MCF 10A (cell line): Measurements from ENCODE around the gene TMEM170A. TPM values are rescaled to one million over a fixed set of nuclear protein-coding genes. Genes with fewer than 3 reads are reported as not detected.
"Not testable (repeated sequence)": the region's sequence is repeated elsewhere in the genome, so short reads cannot be mapped to it uniquely, and the experiment has no call there.

Experiments used
- BruUV-seq: library from RNA; stranded (reverse); fragments of 400-500 nt; replicated peaks from 2 replicates; lab custom pipeline; 2021; lab: Mats Ljungman, UMichigan
- CTCF ChIA-PET: fragments of 300-600 bp; sonication (Branson Sonifier 250); formaldehyde crosslinking; extraction: SDS; loops from one replicate; lab custom pipeline; 2021; ENCODE audit warnings: antibody characterized with exemption, inconsistent platforms; lab: Yijun Ruan, JAX
- POLR2A ChIA-PET: fragments of 300-600, 350-650 bp; sonication (Branson Sonifier 250); formaldehyde crosslinking; extraction: SDS; loops from one replicate; lab custom pipeline; 2020; ENCODE audit warnings: antibody characterized with exemption, inconsistent platforms; lab: Yijun Ruan, JAX
- DNase-seq: peaks from one replicate; pipeline ENCODE4 v3.0.0-alpha.2; 2018; ENCODE audit not compliant: unreplicated experiment
- H3K27ac Mint-ChIP-seq: one replicate; pipeline ENCODE4 v1.8.0; 2022; ENCODE audit warnings: mild to moderate bottlenecking, low read depth, mixed read lengths; ENCODE audit not compliant: unreplicated experiment
- H3K27me3 Mint-ChIP-seq: one replicate; pipeline ENCODE4 v1.8.0; 2022; ENCODE audit warnings: mixed read lengths; ENCODE audit not compliant: insufficient read depth, unreplicated experiment
- H3K36me3 Mint-ChIP-seq: one replicate; pipeline ENCODE4 v1.8.0; 2022; ENCODE audit warnings: mild to moderate bottlenecking, moderate library complexity, mixed read lengths; ENCODE audit not compliant: insufficient read depth, unreplicated experiment
- H3K4me1 Mint-ChIP-seq: one replicate; pipeline ENCODE4 v1.8.0; 2022; ENCODE audit warnings: mixed read lengths; ENCODE audit not compliant: insufficient read depth, unreplicated experiment
- H3K4me3 Mint-ChIP-seq: one replicate; pipeline ENCODE4 v1.8.0; 2022; ENCODE audit warnings: mild to moderate bottlenecking, moderate library complexity, mixed read lengths; ENCODE audit not compliant: unreplicated experiment
- H3K9me3 Mint-ChIP-seq: one replicate; pipeline ENCODE4 v1.8.0; 2022; ENCODE audit warnings: mixed read lengths; ENCODE audit not compliant: unreplicated experiment
- intact Hi-C: fragments of 100-400 bp; cut with micrococcal nuclease; formaldehyde crosslinking; loops from 2 replicates; pipeline ENCODE4 v1.14.1; 2022
- total RNA-seq: library from RNA; stranded (reverse); gene quantifications from 2 replicates; pipeline ENCODE4 v1.2.3, GENCODE V29; 2022
- TF ChIP-seq, protein P1 (sequence below): fragments of 200-600 bp; IDR thresholded peaks from one replicate; pipeline ENCODE4 v1.8.0; 2022; ENCODE audit warnings: antibody characterized with exemption, mild to moderate bottlenecking; ENCODE audit not compliant: unreplicated experiment

The TMEM170A gene
- total RNA-seq, 1 experiment from 2014 or later: 20.1 TPM

DNA sequence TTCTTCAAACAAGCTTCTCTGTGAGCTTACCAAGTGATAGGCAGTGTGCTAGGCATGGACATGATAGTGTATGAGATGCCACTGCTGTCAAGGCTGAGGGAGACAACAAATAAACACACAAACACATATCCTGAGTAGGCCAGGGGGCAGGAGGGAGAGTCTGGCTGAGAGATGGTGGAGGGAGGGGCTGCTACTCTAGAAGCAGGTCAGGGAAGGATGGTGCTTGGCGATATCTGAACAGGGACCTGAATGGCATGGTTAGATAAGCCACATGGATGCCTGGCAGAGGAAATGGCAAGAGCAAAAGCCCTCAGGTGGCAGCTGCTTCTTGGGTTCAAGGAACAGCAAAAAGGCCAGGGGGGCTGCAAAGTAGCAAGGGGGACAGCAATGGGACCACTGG, 39.3 kb upstream of the TMEM170A start:
- intact Hi-C loops: no loop called here
- TF ChIP-seq, protein P1, sequence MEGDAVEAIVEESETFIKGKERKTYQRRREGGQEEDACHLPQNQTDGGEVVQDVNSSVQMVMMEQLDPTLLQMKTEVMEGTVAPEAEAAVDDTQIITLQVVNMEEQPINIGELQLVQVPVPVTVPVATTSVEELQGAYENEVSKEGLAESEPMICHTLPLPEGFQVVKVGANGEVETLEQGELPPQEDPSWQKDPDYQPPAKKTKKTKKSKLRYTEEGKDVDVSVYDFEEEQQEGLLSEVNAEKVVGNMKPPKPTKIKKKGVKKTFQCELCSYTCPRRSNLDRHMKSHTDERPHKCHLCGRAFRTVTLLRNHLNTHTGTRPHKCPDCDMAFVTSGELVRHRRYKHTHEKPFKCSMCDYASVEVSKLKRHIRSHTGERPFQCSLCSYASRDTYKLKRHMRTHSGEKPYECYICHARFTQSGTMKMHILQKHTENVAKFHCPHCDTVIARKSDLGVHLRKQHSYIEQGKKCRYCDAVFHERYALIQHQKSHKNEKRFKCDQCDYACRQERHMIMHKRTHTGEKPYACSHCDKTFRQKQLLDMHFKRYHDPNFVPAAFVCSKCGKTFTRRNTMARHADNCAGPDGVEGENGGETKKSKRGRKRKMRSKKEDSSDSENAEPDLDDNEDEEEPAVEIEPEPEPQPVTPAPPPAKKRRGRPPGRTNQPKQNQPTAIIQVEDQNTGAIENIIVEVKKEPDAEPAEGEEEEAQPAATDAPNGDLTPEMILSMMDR: no peak
- no peaks in the 10 kb centered on the region for H3K27me3 Mint-ChIP-seq
- no peak overlapping the region for H3K27ac Mint-ChIP-seq
- CTCF ChIA-PET: interaction anchor here (0.5 to 2.4 kb wide), 4 partner anchors 13 to 76 kb away, joined by 3 to 14 read pairs (median 4); no protein-coding TSS in a partner anchor
- H3K36me3 Mint-ChIP-seq: no peaks in the 10 kb centered on the region
- POLR2A ChIA-PET: interaction anchor here (0.7 to 2.1 kb wide), 3 partner anchors 13 to 1527 kb away, joined by 3 to 11 read pairs (median 3); no protein-coding TSS in a partner anchor
- DNase-seq: no peak
- H3K4me3 Mint-ChIP-seq: no peak overlapping the region
- BruUV-seq: no TSS peak
- H3K4me1 Mint-ChIP-seq: peaks cover 34% of the 10 kb centered on the region
- H3K9me3 Mint-ChIP-seq: no peaks in the 10 kb centered on the region

DNA sequence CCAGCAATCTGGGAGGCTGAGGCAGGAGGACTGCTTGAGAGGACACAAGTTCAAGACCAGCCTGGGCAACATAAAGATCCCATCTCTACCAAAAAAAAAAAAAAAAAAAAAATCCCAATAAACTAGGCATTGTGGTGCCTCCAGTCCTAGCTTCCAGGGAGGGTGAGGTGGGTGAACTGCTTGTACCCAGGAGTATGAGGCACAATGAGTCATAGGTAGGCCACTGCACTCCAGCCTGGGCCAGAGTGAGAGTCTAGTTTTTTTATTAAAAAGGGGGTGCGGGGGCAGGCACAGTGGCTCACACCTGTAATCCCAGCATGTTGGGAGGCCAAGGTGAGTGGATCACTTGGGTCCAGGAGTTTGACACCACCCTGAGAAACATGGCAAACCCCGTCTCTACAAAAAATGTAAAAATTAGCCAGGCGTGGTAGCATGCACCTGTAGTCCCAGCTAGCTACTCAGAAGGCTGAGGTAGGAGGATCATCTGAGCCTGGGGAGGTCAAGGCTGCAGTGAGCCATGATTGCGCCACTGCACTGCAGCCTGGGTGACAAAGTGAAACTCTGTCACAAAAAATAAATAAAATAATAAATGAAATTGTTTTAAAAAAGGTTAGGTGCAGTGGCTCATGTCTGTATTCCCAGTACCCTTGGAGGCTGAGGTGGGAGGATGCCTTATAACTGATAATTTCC, 38.6 kb upstream of the TMEM170A start:
- H3K27ac Mint-ChIP-seq: peak overlapping the region; percentile 82
- H3K27me3 Mint-ChIP-seq: no peaks in the 10 kb centered on the region
- DNase-seq: peak; percentile 83
- TF ChIP-seq, protein P1: no peak
- peaks cover 34% of the 10 kb centered on the region for H3K4me1 Mint-ChIP-seq
- BruUV-seq: no TSS peak
- intact Hi-C loops: no loop called here
- no peak overlapping the region for H3K4me3 Mint-ChIP-seq
- H3K36me3 Mint-ChIP-seq: no peaks in the 10 kb centered on the region
- no peaks in the 10 kb centered on the region for H3K9me3 Mint-ChIP-seq
- CTCF ChIA-PET: interaction anchor here (1.0 to 2.4 kb wide), 4 partner anchors 13 to 38 kb away, joined by 3 to 14 read pairs (median 4); no protein-coding TSS in a partner anchor
- POLR2A ChIA-PET: interaction anchor here (0.7 to 2.1 kb wide), 4 partner anchors 11 to 1528 kb away, joined by 3 to 11 read pairs (median 3); no protein-coding TSS in a partner anchor

DNA sequence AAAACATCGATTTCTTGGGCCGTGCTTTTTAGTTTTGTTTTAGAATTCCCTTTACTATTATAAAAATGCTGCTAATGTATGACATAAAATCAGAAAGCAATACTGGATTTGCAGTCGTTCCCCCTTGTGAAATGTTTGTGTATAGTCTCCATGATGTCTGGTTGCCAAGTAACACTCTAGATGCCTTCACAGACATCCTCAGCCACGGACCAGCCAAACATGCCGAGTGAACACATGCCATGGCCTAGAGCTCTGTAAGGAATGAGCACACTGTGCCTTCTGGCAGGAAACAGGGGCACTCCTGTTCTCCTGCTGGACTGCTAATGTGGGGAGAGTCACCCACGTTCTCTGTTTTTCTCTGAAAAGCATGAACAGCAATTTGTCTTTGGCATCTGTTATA, 37.3 kb upstream of the TMEM170A start:
- peak; percentile 52 for DNase-seq
- H3K36me3 Mint-ChIP-seq: not testable (repeated sequence)

DNA sequence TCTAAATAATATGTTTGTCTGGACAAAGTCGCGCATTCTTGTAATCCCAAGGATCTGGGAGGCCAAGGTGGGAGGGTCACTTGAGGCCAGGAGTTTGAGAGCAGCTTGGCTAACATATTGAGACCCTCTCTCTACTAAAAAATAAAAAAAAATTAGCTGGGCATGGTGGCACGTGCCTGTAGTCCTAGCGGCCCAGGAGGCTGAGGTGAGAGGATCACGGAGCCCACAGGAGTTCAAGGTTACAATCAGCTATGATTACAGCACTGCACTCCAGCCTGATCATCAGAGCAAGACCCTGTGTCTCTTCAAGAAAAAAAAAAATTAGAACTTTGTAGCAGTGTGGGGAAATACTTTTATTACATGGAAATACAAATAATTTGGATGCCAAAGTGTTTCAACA, 36.9 kb upstream of the TMEM170A start:
- Mint-ChIP-seq H3K27me3 (no peaks in the 10 kb centered on the region), H3K9me3 (no peaks in the 10 kb centered on the region), H3K36me3 (no peaks in the 10 kb centered on the region), H3K27ac (peak overlapping the region; percentile 82), H3K4me1 (peaks cover 28% of the 10 kb centered on the region), H3K4me3 (no peak overlapping the region)
- CTCF ChIA-PET: interaction anchor here (0.5 to 0.8 kb wide), 3 partner anchors 14 to 193 kb away, joined by 3 to 4 read pairs (median 3); no protein-coding TSS in a partner anchor
- DNase-seq: no peak
- intact Hi-C loops: no loop called here
- POLR2A ChIA-PET: no interaction called here
- TF ChIP-seq, protein P1: no peak
- no TSS peak for BruUV-seq

More for the DNA sequence above, 37.3 kb upstream of the TMEM170A start:
- CTCF ChIA-PET: interaction anchor here (0.5 kb wide), 1 partner anchor 16 kb away, joined by 4 read pairs; no protein-coding TSS in a partner anchor
- H3K9me3 Mint-ChIP-seq, POLR2A ChIA-PET, H3K4me3 Mint-ChIP-seq, BruUV-seq, H3K27me3 Mint-ChIP-seq, intact Hi-C loops: not testable (repeated sequence)
- Mint-ChIP-seq H3K4me1 (peaks cover 33% of the 10 kb centered on the region), H3K27ac (peak overlapping the region; percentile 82)

DNA sequence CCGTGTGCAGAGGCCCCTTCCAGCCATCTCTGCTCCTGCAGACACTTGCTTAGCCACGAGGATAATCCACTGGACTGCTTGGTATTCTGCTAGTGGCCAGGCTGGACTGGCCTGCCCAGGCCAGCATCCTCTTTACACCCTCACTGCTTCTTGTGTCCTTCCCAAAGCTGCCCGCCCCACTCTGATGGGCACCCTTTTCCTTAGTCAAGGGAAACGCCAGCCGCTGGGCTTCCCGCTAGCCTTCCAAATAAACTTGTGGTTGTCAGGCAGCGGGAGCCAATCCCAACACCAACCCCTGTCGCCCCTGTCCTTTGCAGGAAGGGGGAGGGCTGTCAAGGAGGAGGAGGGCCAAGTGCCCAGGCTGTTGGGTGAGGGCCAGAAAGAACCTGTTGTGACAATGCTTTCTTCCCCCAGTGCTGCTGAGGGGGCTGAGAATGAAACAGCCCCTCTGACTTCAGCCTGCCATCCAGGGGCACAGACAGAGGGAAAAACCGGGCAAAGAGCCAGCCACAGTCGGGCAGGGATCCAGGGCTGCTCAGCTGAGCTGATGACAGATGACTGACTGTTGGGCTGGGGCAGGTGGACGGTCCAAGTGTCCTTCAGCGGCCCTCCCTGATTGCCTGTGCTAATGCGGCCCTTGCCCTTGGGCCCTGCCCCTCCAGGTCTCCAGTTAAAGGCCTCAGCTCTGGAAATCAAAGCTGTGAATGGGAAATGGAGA, 34.3 kb upstream of the TMEM170A start:
- intact Hi-C loops, H3K27me3 Mint-ChIP-seq, H3K9me3 Mint-ChIP-seq, BruUV-seq, H3K4me3 Mint-ChIP-seq, H3K36me3 Mint-ChIP-seq, H3K27ac Mint-ChIP-seq: not testable (repeated sequence)
- peaks cover 18% of the 10 kb centered on the region for H3K4me1 Mint-ChIP-seq
- POLR2A ChIA-PET: interaction anchor here (0.6 kb wide), 1 partner anchor 18 kb away, joined by 3 read pairs; no protein-coding TSS in a partner anchor
- DNase-seq: peak; percentile 67
- CTCF ChIA-PET: interaction anchor here (2.6 kb wide), 1 partner anchor 18 kb away, joined by 20 read pairs; no protein-coding TSS in a partner anchor
